Activated T-cell treated with anti-CD3 and anti-CD28 coated beads, Interleukin-2, amount 50 U/mL, for 48 hours (primary cell): ENCODE measurements around the gene TMEM179.

Source experiments
- DNase-seq, 2 experiments: peaks; one replicate each; pipeline ENCODE4 v3.0.0-alpha.2; 2020

The TMEM179 gene

DNA sequence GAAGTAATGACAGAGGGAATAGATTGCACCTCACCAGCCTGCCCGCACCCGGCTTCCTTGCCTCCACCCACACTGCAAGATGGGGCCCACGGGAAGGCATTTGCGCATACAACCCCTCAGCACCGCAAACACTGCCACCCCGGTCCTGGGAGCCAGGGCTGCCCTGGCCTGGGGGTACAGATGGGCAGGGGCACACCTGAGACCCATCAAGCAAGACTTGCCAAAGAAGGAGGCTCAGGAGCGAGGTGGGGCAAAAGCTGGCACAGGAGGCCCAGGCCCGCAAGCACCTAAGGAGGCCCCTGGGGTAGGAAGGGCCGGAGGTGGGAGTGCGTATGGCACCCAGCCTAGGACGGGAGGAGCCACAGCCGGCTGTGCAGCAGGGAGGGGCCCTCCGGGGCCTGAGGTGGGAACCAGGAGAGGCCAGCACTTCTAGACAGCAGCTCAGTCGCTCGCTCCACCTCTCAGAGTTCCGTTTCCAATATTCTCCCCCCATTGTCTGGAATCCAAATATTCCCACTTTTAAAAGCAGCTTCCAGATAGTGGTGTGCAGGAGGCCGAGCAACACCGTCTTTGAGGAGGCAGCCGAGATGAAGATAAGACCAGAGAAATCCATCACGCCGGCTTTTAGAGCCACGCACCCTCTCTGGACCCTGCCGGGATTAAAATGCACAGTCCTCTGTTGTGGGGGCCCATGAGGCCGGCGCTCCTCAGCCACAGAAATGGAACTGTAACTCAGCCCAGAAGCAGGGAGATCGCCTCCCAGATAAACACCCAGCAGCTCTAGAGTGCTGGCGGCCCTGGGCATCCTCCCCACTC is 37.2 kb downstream of the TMEM179 start:
- no peak for DNase-seq

DNA sequence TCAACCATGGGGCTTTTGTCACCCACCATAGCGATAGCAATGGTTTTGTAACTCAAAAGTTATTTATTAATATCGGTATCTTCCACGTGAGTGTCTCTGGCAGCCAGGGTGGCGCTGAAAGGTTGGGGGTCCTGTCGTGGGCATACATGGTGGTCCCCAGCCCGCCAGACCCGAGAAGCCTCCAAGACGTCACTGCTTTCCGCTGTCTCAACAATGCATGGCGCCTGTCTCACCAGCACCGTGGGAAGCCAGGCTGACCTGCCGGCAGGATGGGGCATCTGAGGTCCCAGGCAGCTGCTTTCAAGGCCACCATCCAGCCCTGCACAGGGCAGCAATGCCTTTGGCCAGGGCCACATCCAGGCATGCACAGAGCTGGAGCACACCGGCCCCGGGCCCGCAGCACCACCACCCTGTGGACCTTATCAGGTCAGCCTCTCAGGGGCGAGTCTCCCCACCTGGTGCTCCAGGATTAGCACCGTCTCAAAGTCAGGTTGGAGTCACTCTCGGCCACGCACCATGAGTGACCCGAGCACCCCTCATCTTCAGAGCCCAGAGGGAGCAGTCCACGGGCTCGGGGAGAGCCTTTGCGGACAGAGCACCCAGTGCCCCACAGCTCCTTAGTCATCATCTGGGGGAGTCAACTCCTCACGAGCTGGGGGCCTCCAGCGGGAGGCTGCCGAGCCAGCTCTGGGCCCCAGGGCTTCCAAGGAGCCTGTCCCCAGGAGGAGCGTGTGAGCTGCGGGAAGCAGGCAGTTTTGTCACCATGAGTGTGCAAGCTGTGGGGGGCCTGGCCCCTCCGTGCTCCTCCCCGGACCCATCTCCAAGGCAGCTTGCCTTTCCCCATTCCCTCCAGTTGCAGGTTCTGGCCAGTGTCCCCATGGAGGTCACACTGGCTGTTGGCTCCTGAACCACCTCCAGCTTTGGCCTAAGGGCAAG is 39.6 kb downstream of the TMEM179 start:
- no peak for DNase-seq

- peak; percentile 75 to 82 for DNase-seq
Measured at GRCh38 chr14:104563742-104564615, 40.6 kb downstream of the TMEM179 start.

DNA sequence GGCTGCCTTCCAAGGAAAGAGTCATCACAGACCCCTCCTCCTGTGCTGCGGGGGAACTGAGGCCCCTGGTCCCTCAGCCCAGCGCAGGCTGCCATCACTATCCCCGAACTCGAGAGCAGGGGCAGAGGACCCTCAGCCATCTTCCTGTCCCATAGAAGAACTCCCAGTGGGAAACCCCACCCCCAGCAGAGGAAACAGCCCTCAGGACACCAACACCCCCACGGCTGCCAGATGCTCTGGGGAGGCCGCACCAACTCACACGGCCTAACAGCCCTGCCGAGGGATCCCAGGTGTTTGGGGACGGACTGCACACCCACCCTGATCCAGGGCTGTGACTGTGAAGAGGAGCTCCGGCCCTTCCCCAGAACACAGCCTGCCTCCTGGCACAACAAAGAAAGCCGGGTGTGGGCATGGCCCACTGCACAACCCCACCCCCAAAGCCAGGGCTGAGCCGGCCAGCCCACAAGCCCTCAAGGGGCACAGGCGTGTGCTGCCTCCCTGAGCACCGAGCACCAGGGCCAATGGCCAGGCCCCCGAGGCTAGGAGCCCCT is 41.3 kb downstream of the TMEM179 start:
- no peak for DNase-seq

DNA sequence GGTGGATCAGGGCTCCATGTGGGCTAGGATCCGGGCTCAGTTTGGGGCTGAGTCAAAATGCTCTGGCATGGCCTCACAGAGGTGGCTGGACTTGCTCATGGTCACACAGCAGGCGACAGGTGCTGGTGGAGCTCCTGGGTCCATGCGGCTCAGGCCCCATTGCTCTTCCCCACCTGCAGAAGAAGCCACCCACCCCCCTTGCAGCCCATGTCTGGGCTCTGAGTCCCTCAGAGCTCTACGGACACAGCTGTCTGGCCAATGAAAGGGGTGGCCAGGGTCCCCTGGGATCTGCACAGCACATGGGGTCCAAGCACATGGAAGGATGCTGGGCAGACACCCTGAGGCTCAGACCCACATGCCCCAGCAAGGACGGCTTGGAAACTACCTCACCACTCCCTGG is 42.0 kb downstream of the TMEM179 start:
- DNase-seq, result no peak

DNA sequence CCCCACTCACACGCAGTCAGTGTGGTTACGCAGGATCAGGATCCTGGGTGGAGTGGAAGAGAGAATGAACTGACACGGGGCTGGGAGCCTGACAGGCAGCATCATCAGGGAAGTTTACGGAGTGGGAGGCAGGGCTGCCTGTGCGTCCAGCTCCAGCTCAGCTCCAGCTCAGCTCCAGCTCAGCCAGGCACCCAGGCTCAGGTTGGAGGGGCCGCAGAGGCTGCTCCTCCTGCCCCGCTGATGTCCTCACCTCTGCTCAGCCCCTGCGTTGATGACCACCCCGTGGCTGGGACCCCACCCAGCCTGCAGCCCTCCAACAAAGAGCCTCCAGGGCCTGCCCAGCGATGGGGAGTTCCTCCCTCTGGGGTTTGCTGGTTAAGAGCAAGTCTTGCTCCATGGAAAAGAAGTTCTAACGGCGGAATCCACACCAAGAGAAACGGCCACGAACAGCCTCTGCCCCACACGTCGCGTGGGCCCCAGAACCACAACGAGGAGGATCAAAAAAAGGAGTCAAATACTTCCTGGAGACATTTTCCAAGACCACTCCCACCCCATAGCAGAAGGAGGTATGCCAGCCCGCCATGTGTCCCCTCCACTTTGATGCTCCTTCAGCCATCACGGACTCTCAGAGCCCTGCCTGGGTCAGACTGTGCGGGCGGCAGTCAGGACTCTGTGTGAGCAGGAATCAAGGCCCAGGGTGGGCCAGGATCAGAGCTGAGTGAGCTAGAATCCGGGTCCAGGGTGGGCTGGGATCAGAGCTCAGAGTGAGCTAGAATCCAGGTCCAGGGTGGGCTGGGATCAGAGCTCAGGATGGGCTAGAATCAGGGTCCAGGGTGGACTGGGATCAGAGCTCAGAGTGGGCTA is 42.7 kb downstream of the TMEM179 start:
- no peak for DNase-seq

GRCh38 chr14:104561124-104561557 is 43.4 kb downstream of the TMEM179 start:
- DNase-seq, result no peak

- DNase-seq, result no peak
Measured at GRCh38 chr14:104560586-104560945, 44.0 kb downstream of the TMEM179 start.

- no peak for DNase-seq
Measured at GRCh38 chr14:104559804-104560585, 44.6 kb downstream of the TMEM179 start.

DNA sequence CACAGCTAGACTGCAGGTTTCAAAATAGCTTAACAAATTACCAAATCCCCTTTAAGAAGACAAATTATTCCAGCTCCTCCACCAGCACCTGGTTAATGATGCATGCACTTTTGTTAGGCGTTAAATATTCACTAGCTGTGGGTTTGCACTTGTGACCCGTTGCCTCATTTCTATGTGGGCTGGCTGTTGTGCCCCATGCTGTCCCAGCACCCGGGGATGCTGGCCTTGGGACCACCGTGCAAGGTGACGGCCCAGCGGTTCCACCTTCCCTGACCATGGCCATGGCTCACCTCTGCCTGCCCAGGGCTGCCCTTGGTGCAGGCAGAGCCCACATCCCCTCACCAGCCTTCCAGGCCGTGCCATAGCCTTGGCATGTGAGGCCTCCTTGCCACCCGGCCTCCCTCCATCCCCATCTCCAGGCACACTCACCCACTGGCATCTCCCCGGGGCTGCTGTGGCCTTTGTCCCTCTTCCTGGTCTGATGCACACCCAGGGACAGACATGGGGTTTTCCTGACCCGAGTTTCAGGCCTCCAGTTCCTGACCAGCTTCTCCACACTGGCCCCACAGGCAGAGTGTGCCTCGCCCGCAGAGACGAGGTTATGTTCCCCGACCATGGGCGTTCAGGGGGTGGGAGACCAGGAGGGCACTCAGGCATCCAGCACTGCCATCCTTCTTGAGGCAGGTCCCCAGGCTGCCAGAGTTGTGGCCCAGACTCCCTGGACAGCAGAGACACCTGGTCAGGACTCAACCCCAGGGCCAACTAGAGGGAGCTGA is 45.4 kb downstream of the TMEM179 start:
- DNase-seq, result no peak

- no peak for DNase-seq
Measured at GRCh38 chr14:104558231-104559027, 46.1 kb downstream of the TMEM179 start.

GRCh38 chr14:104557766-104558165 is 46.8 kb downstream of the TMEM179 start:
- no peak for DNase-seq

GRCh38 chr14:104557086-104557485 is 47.5 kb downstream of the TMEM179 start:
- DNase-seq, result no peak

GRCh38 chr14:104556256-104557021 is 48.1 kb downstream of the TMEM179 start:
- DNase-seq, result no peak

- DNase-seq, result no peak
Measured at GRCh38 chr14:104555430-104556255, 48.9 kb downstream of the TMEM179 start.

GRCh38 chr14:104554608-104555429 is 49.8 kb downstream of the TMEM179 start:
- no peak for DNase-seq
